T-helper 2 cell treated with Interferon-gamma antibody and Interleukin-4, amounts not matched to agents 5 μg/mL and 100 μg/mL, for 36 hours (primary cell): ENCODE measurements around the gene TRAPPC8.
"Not testable (repeated sequence)": the region's sequence is repeated elsewhere in the genome, so short reads cannot be mapped to it uniquely, and the experiment has no call there.

Experiments used
- DNase-seq: peaks from one replicate; pipeline ENCODE4 v3.0.0; 2021; ENCODE audit warnings: low spot score
- H3K27ac Mint-ChIP-seq: one replicate; pipeline ENCODE4 v1.8.0; 2021; ENCODE audit warnings: mild to moderate bottlenecking, mixed read lengths
- H3K27me3 Mint-ChIP-seq: one replicate; pipeline ENCODE4 v1.8.0; 2021; ENCODE audit warnings: low read depth, mixed read lengths
- H3K36me3 Mint-ChIP-seq: one replicate; pipeline ENCODE4 v1.8.0; 2021; ENCODE audit warnings: low read depth, mixed read lengths
- H3K4me1 Mint-ChIP-seq: one replicate; pipeline ENCODE4 v1.8.0; 2021; ENCODE audit warnings: low read depth, mixed read lengths
- H3K4me3 Mint-ChIP-seq: one replicate; pipeline ENCODE4 v1.8.0; 2022; ENCODE audit warnings: mild to moderate bottlenecking, moderate library complexity, mixed read lengths
- H3K9me3 Mint-ChIP-seq: one replicate; pipeline ENCODE4 v1.8.0; 2021; ENCODE audit warnings: mixed read lengths

TRAPPC8 gene

GRCh38 chr18:31953699-31954098 is 10.8 kb upstream of the TRAPPC8 start:
- H3K9me3 Mint-ChIP-seq, H3K27ac Mint-ChIP-seq, H3K36me3 Mint-ChIP-seq, H3K27me3 Mint-ChIP-seq, DNase-seq, H3K4me1 Mint-ChIP-seq, H3K4me3 Mint-ChIP-seq: not testable (repeated sequence)

GRCh38 chr18:31952223-31952622 is 9.3 kb upstream of the TRAPPC8 start:
- no peaks in the 10 kb centered on the region for H3K36me3 Mint-ChIP-seq
- no peak for DNase-seq
- no peaks in the 10 kb centered on the region for H3K27me3 Mint-ChIP-seq
- no peaks in the 10 kb centered on the region for H3K9me3 Mint-ChIP-seq
- H3K27ac Mint-ChIP-seq = no peak overlapping the region
- no peak overlapping the region for H3K4me3 Mint-ChIP-seq
- H3K4me1 Mint-ChIP-seq = no peaks in the 10 kb centered on the region

GRCh38 chr18:31950583-31950982 is 7.7 kb upstream of the TRAPPC8 start:
- H3K27ac Mint-ChIP-seq = no peak overlapping the region
- H3K4me3 Mint-ChIP-seq = no peak overlapping the region

GRCh38 chr18:31948349-31948748 is 5.4 kb upstream of the TRAPPC8 start:
- H3K36me3 Mint-ChIP-seq, H3K27ac Mint-ChIP-seq, DNase-seq, H3K9me3 Mint-ChIP-seq, H3K27me3 Mint-ChIP-seq, H3K4me3 Mint-ChIP-seq: not testable (repeated sequence)
- H3K4me1 Mint-ChIP-seq = peaks cover 17% of the 10 kb centered on the region

More at GRCh38 chr18:31950583-31950982, 7.7 kb upstream of the TRAPPC8 start:
- Mint-ChIP-seq H3K36me3 (no peaks in the 10 kb centered on the region), H3K4me1 (peaks cover 2% of the 10 kb centered on the region), H3K27me3 (no peaks in the 10 kb centered on the region), H3K9me3 (no peaks in the 10 kb centered on the region)
- DNase-seq = no peak

- no peak for DNase-seq
- no peak overlapping the region for H3K4me3 Mint-ChIP-seq
- no peaks in the 10 kb centered on the region for H3K9me3 Mint-ChIP-seq
- no peak overlapping the region for H3K27ac Mint-ChIP-seq
- H3K36me3 Mint-ChIP-seq = peaks cover 2% of the 10 kb centered on the region
- peaks cover 23% of the 10 kb centered on the region for H3K4me1 Mint-ChIP-seq
- no peaks in the 10 kb centered on the region for H3K27me3 Mint-ChIP-seq
These were observed 3.5 kb upstream of the TRAPPC8 start for GRCh38 chr18:31946305-31947046.

GRCh38 chr18:31943878-31944816 is 1.2 kb upstream of the TRAPPC8 start:
- H3K27ac Mint-ChIP-seq = peak overlapping the region; percentile 98
- H3K36me3 Mint-ChIP-seq = peaks cover 8% of the 10 kb centered on the region
- H3K9me3 Mint-ChIP-seq = no peaks in the 10 kb centered on the region
- H3K4me3 Mint-ChIP-seq = peak overlapping the region; percentile 100
- peak; percentile 25 for DNase-seq
- H3K4me1 Mint-ChIP-seq = peaks cover 33% of the 10 kb centered on the region
- H3K27me3 Mint-ChIP-seq = no peaks in the 10 kb centered on the region

- peak; percentile 52 for DNase-seq
- H3K27ac Mint-ChIP-seq = peak overlapping the region; percentile 98
- peak overlapping the region; percentile 100 for H3K4me3 Mint-ChIP-seq
- peaks cover 10% of the 10 kb centered on the region for H3K36me3 Mint-ChIP-seq
- H3K4me1 Mint-ChIP-seq = peaks cover 36% of the 10 kb centered on the region
- H3K9me3 Mint-ChIP-seq = no peaks in the 10 kb centered on the region
- no peaks in the 10 kb centered on the region for H3K27me3 Mint-ChIP-seq
These were observed 483 bp downstream of the TRAPPC8 start for GRCh38 chr18:31942291-31942998.

GRCh38 chr18:31941010-31941809 is 1.7 kb downstream of the TRAPPC8 start:
- peaks cover 10% of the 10 kb centered on the region for H3K36me3 Mint-ChIP-seq
- no peak for DNase-seq
- no peaks in the 10 kb centered on the region for H3K9me3 Mint-ChIP-seq
- H3K27ac Mint-ChIP-seq = peak overlapping the region; percentile 45
- H3K4me3 Mint-ChIP-seq = peak overlapping the region; percentile 100
- H3K4me1 Mint-ChIP-seq = peaks cover 36% of the 10 kb centered on the region
- H3K27me3 Mint-ChIP-seq = no peaks in the 10 kb centered on the region

- not testable (repeated sequence) for H3K27ac Mint-ChIP-seq, H3K27me3 Mint-ChIP-seq, H3K4me3 Mint-ChIP-seq, H3K4me1 Mint-ChIP-seq, H3K36me3 Mint-ChIP-seq, H3K9me3 Mint-ChIP-seq, DNase-seq
These were observed 8.2 kb downstream of the TRAPPC8 start for GRCh38 chr18:31934773-31935172.

GRCh38 chr18:31931886-31932240 is 11.1 kb downstream of the TRAPPC8 start:
- Mint-ChIP-seq H3K4me1 (peaks cover 2% of the 10 kb centered on the region), H3K27ac (no peak overlapping the region), H3K27me3 (no peaks in the 10 kb centered on the region), H3K4me3 (no peak overlapping the region), H3K36me3 (peaks cover 8% of the 10 kb centered on the region), H3K9me3 (no peaks in the 10 kb centered on the region)
- no peak for DNase-seq

GRCh38 chr18:31931163-31931885 is 11.6 kb downstream of the TRAPPC8 start:
- DNase-seq = no peak
- Mint-ChIP-seq H3K27me3 (no peaks in the 10 kb centered on the region), H3K4me3 (no peak overlapping the region), H3K36me3 (peaks cover 14% of the 10 kb centered on the region), H3K27ac (no peak overlapping the region), H3K4me1 (peaks cover 2% of the 10 kb centered on the region), H3K9me3 (no peaks in the 10 kb centered on the region)

- no peak for DNase-seq
- H3K27ac Mint-ChIP-seq = no peak overlapping the region
- H3K4me3 Mint-ChIP-seq = no peak overlapping the region
- H3K4me1 Mint-ChIP-seq = peaks cover 6% of the 10 kb centered on the region
- no peaks in the 10 kb centered on the region for H3K9me3 Mint-ChIP-seq
- H3K36me3 Mint-ChIP-seq = peaks cover 25% of the 10 kb centered on the region
- H3K27me3 Mint-ChIP-seq = no peaks in the 10 kb centered on the region
These were observed 13.7 kb downstream of the TRAPPC8 start for GRCh38 chr18:31929273-31929672.

GRCh38 chr18:31926988-31927387 is 15.9 kb downstream of the TRAPPC8 start:
- DNase-seq, H3K9me3 Mint-ChIP-seq, H3K27ac Mint-ChIP-seq, H3K4me1 Mint-ChIP-seq, H3K4me3 Mint-ChIP-seq, H3K27me3 Mint-ChIP-seq: not testable (repeated sequence)
- peaks cover 27% of the 10 kb centered on the region for H3K36me3 Mint-ChIP-seq
